ENCODE measurements around the gene FAM163B. TPM values are rescaled to one million over a fixed set of nuclear protein-coding genes. Genes with fewer than 3 reads are reported as not detected.
"Not testable (repeated sequence)": the region's sequence is repeated elsewhere in the genome, so short reads cannot be mapped to it uniquely, and the experiment has no call there.

Gene FAM163B
- total RNA-seq, 6 donors from 2014 or later = not detected

DNA sequence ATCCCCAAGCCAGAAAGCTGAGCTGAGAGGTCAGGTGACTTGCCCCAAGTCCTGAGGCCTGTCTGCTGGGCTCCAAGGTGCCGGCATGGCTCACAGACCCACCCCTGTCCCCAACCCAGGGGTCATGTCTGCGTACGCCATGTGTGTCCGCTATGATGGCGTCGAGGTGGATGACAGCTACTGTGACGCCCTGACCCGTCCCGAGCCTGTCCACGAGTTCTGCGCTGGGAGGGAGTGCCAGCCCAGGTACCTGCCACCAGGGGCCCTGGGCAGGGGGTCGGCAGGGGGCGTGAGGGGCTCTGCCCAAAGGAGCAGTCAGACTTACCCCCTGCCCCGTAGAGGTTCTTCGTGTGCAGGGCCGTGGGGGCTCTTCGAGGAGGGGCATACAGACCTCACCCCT, 42.4 kb downstream of the FAM163B start:
- H3K27me3 ChIP-seq = no peaks in the 10 kb centered on the region
- H3K27ac ChIP-seq = no peak overlapping the region
- DNase-seq = peak in 1 of 2 donors; percentile 73
- WGBS, 2 donors = 80 to 95% methylated on average over 1 to 16 of the region's 17 CpGs
- H3K36me3 ChIP-seq = peaks cover 0 to 6% (median 0%) of the 10 kb centered on the region in 4 donors
- ATAC-seq (ENCODE audit: low FRiP score in 2 of 2) = no peak
- no peak overlapping the region for H3K4me3 ChIP-seq
- TF ChIP-seq, protein P1, sequence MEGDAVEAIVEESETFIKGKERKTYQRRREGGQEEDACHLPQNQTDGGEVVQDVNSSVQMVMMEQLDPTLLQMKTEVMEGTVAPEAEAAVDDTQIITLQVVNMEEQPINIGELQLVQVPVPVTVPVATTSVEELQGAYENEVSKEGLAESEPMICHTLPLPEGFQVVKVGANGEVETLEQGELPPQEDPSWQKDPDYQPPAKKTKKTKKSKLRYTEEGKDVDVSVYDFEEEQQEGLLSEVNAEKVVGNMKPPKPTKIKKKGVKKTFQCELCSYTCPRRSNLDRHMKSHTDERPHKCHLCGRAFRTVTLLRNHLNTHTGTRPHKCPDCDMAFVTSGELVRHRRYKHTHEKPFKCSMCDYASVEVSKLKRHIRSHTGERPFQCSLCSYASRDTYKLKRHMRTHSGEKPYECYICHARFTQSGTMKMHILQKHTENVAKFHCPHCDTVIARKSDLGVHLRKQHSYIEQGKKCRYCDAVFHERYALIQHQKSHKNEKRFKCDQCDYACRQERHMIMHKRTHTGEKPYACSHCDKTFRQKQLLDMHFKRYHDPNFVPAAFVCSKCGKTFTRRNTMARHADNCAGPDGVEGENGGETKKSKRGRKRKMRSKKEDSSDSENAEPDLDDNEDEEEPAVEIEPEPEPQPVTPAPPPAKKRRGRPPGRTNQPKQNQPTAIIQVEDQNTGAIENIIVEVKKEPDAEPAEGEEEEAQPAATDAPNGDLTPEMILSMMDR (IDR thresholded peaks at IDR 0.05) = no peak
- TF ChIP-seq EP300 (IDR thresholded peaks at IDR 0.05) = no peak
- no peak for TF ChIP-seq POLR2A (IDR thresholded peaks at IDR 0.05)
- TF ChIP-seq POLR2AphosphoS5 (IDR thresholded peaks at IDR 0.05) = no peak
- no peaks in the 10 kb centered on the region for H3K9me3 ChIP-seq
- H3K4me1 ChIP-seq = peaks cover 10 to 25% (median 17%) of the 10 kb centered on the region in 4 donors

DNA sequence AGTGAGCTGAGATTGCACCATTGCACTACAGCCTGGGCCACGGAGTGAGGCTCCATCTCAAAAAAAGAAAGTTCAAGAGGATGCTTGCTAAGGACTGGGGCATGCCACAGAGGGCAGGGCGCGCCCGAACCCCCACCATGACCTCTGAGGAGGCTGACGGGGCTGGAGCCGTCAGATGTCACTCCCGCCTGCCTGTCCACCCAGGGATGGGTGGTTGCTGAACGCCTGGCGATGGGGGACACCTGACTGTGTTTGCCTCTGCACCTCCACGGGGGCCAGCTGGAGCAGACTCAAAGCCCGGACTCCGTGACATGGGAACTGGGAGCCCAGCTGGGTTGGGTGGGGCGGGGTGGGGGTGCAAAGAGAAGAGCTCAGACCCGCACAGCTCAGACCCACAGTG, 42.8 kb downstream of the FAM163B start:
- no peaks in the 10 kb centered on the region for H3K27me3 ChIP-seq
- TF ChIP-seq EP300 (IDR thresholded peaks at IDR 0.05) = no peak
- TF ChIP-seq, protein P1 (IDR thresholded peaks at IDR 0.05) = no peak
- no peak for TF ChIP-seq POLR2AphosphoS5 (IDR thresholded peaks at IDR 0.05)
- no peak for TF ChIP-seq POLR2A (IDR thresholded peaks at IDR 0.05)
- no peak overlapping the region for H3K4me3 ChIP-seq
- peaks cover 0 to 6% (median 0%) of the 10 kb centered on the region in 4 donors for H3K36me3 ChIP-seq
- no peak overlapping the region for H3K27ac ChIP-seq
- no peak for ATAC-seq (ENCODE audit: low FRiP score in 2 of 2)
- no peaks in the 10 kb centered on the region for H3K9me3 ChIP-seq
- peaks cover 10 to 23% (median 15%) of the 10 kb centered on the region in 4 donors for H3K4me1 ChIP-seq
- DNase-seq = peak in 1 of 2 donors; percentile 53
- 90 to 91% methylated on average over 7 to 14 of the region's 14 CpGs for WGBS, 2 donors

DNA sequence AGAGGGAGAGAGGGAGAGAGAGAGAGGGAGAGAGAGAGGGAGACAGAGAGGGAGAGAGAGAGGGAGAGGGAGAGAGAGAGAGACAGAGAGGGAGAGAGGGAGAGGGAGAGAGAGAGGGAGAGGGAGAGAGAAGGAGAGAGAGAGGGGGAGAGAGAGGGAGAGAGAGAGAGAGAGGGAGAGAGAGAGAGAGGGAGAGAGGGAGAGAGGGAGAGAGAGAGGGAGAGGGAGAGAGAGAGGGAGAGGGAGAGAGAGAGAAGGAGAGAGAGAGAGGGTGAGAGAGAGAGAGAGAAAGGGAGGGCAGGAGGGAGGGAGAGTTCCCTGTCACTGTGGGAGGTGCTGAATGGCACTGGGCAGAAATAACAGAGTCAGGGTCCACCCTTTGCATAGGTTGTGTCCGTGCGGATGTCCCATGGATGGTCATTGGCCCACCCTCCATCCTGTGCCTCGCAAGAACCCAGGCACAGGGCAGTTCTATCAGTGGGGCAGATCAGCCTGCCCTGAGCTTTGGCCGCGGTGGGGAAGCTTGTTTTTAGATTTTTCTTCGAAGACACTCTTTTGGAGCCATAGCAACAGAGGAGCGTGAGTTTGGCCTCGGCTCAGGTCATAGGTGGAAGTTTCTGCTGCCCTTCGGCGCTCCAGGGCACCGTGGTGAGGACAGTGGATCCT, 44.6 kb downstream of the FAM163B start:
- Histone ChIP-seq H3K9me3 (no peaks in the 10 kb centered on the region), H3K27me3 (no peaks in the 10 kb centered on the region), H3K4me1 (peaks cover 13 to 28% (median 22%) of the 10 kb centered on the region in 4 donors), H3K36me3 (peaks cover 0 to 5% (median 0%) of the 10 kb centered on the region in 4 donors), H3K4me3 (no peak overlapping the region), H3K27ac (peak overlapping the region; percentile 48 to 69 (median 58))
- TF ChIP-seq EP300 (IDR thresholded peaks at IDR 0.05) (no peak), POLR2AphosphoS5 (IDR thresholded peaks at IDR 0.05) (no peak)
- TF ChIP-seq, protein P1 (IDR thresholded peaks at IDR 0.05) = peak in 2 of 6 experiments; percentile 60 to 83
- no peak for DNase-seq
- WGBS, 2 donors = 71 to 87% methylated on average over 11 of the region's 11 CpGs
- no peak for ATAC-seq (ENCODE audit: low FRiP score in 2 of 2)

DNA sequence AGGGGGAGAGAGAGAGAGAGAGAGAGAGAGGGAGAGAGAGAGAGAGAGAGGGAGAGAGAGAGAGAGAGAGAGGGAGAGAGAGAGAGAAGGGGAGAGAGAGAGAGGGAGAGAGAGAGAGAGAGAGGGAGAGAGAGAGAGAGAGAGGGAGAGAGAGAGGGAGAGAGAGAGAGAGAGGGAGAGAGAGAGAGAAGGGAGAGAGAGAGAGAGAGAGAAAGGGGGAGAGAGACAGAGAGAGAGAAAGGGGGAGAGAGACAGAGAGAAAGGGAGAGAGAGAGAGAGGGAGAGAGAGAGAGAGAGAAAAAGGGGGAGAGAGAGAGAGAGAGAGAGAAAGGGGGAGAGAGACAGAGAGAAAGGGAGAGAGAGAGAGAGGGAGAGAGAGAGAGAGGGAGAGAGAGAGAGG, 45.4 kb downstream of the FAM163B start:
- peaks cover 18 to 35% (median 29%) of the 10 kb centered on the region in 4 donors for H3K4me1 ChIP-seq
- not testable (repeated sequence) for ATAC-seq (ENCODE audit: low FRiP score in 2 of 2); DNase-seq; H3K27me3 ChIP-seq; H3K9me3 ChIP-seq; H3K36me3 ChIP-seq; H3K4me3 ChIP-seq
- TF ChIP-seq, protein P1 (IDR thresholded peaks at IDR 0.05) = peak in 1 of 6 experiments; percentile 58
- peak overlapping the region in 2 of 4 donors; percentile 3 to 45 for H3K27ac ChIP-seq

DNA sequence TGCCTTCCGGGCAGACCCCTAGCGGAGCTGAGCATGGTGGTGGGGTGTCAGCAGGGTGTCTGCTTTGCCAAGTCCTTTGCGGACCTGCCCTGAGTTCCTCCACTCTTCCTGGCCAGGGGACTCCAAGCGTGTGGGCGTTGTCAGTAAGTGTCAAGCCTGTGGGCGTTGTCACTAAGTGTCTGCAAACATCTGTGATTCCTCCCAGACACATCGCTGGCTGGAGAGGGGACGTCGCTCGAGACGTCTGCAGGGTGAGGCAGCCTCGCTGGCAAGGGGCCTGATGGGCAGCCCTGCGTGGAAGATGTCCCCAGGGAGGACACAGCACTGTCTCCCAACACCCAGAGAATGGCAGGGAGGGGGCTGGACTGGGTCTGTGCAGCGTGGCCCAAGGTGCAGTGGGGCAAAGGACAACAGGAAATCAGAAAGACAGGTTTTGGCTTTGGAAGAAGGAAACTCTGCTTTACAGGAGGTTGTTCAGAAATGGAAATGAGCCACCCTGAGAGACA, 45.8 kb downstream of the FAM163B start:
- no peak overlapping the region for H3K4me3 ChIP-seq
- peak; percentile 27 to 59 for ATAC-seq (ENCODE audit: low FRiP score in 2 of 2)
- no peaks in the 10 kb centered on the region for H3K27me3 ChIP-seq
- WGBS, 2 donors = 15 to 23% methylated on average over 4 to 14 of the region's 14 CpGs
- H3K36me3 ChIP-seq = no peaks in the 10 kb centered on the region
- H3K27ac ChIP-seq = peak overlapping the region in 3 of 4 donors; percentile 3 to 45 (median 17)
- peak in 1 of 2 donors; percentile 81 for DNase-seq
- H3K9me3 ChIP-seq = no peaks in the 10 kb centered on the region
- peaks cover 22 to 40% (median 33%) of the 10 kb centered on the region in 4 donors for H3K4me1 ChIP-seq
- TF ChIP-seq POLR2AphosphoS5 (IDR thresholded peaks at IDR 0.05) = peak; percentile 88 to 96
- peak in 1 of 4 donors; percentile 63 for TF ChIP-seq EP300 (IDR thresholded peaks at IDR 0.05)
- TF ChIP-seq, protein P1 (IDR thresholded peaks at IDR 0.05) = no peak
